Keratinocyte (primary cell): ENCODE results near the gene OR51I2. TPM values are rescaled to one million over a fixed set of nuclear protein-coding genes. Genes with fewer than 3 reads are reported as not detected.

Experiments used
- DNase-seq: peaks from one replicate; pipeline ENCODE4 v3.0.0-alpha.2; 2011; ENCODE audit warnings: low read depth, missing footprints, low spot score
- FAIRE-seq: peaks from 2 replicates; lab custom pipeline; 2011; peaks lifted over from hg19 to GRCh38; lab: Jason Lieb, UNC
- H2AFZ ChIP-seq: 2 replicates; pipeline ENCODE4 v1.6.0; 2012; ENCODE audit warnings: low read length, control low read depth, inconsistent platforms; ENCODE audit not compliant: control insufficient read depth
- H3K27ac ChIP-seq: 2 replicates; pipeline ENCODE4 v1.5.1; 2011; ENCODE audit warnings: low read length; ENCODE audit not compliant: control insufficient read depth, insufficient read depth
- H3K27me3 ChIP-seq: 3 replicates; pipeline ENCODE4 v1.6.0; 2011; ENCODE audit warnings: low read length; ENCODE audit not compliant: control insufficient read depth, insufficient read depth; ENCODE audit errors: extremely low read depth
- H3K36me3 ChIP-seq, 2 experiments: 2 replicates in 1 of 2; 3 replicates in 1 of 2; pipeline ENCODE4 v1.5.1; 2011; ENCODE audit warnings: low read length in 2 of 2, mild to moderate bottlenecking in 1 of 2; ENCODE audit not compliant: control insufficient read depth in 2 of 2, insufficient read depth in 2 of 2; ENCODE audit errors: extremely low read depth in 1 of 2
- H3K4me1 ChIP-seq: 3 replicates; pipeline ENCODE4 v1.5.1; 2011; ENCODE audit warnings: low read length; ENCODE audit not compliant: control insufficient read depth, insufficient read depth; ENCODE audit errors: extremely low read depth
- H3K4me2 ChIP-seq: 3 replicates; pipeline ENCODE4 v1.6.0; 2011; ENCODE audit warnings: low read depth, low read length; ENCODE audit not compliant: control insufficient read depth, insufficient read depth; ENCODE audit errors: extremely low read depth
- H3K4me3 ChIP-seq, 3 experiments: fragments of 200-600 bp in 1 of 3; sonication (generic) in 1 of 3; 2 replicates in 2 of 3; 3 replicates in 1 of 3; pipeline ENCODE4 v1.5.1; 2011 to 2016; ENCODE audit warnings: low read length in 3 of 3, mild to moderate bottlenecking in 3 of 3, control low read depth in 2 of 3, inconsistent platforms in 1 of 3, low read depth in 1 of 3, mixed read lengths in 1 of 3, mixed run types in 1 of 3, moderate library complexity in 1 of 3; ENCODE audit not compliant: control insufficient read depth in 2 of 3, insufficient read depth in 2 of 3; ENCODE audit errors: extremely low read depth in 1 of 3
- H3K79me2 ChIP-seq: 2 replicates; pipeline ENCODE4 v1.6.0; 2012; ENCODE audit warnings: low read length; ENCODE audit not compliant: control insufficient read depth, insufficient read depth
- H3K9ac ChIP-seq: 3 replicates; pipeline ENCODE4 v1.6.0; 2011; ENCODE audit warnings: low read length; ENCODE audit not compliant: control insufficient read depth, insufficient read depth; ENCODE audit errors: extremely low read depth
- H3K9me1 ChIP-seq: 3 replicates; pipeline ENCODE4 v1.6.0; 2011; ENCODE audit warnings: low read length; ENCODE audit not compliant: control insufficient read depth, insufficient read depth; ENCODE audit errors: extremely low read depth
- H3K9me3 ChIP-seq: 2 replicates; pipeline ENCODE4 v1.5.1; 2012; ENCODE audit warnings: low read depth, low read length; ENCODE audit not compliant: control insufficient read depth
- H4K20me1 ChIP-seq: 3 replicates; pipeline ENCODE4 v1.6.0; 2011; ENCODE audit warnings: low read length; ENCODE audit not compliant: control insufficient read depth, insufficient read depth; ENCODE audit errors: extremely low read depth
- CTCF ChIP-seq, 3 experiments: IDR thresholded peaks in 1 of 3; conservative IDR thresholded peaks in 1 of 3; optimal IDR thresholded peaks in 1 of 3; 2 replicates in 2 of 3; 3 replicates in 1 of 3; pipeline versions ENCODE3 to v1.5.1; 2011; ENCODE audit warnings: low read length in 3 of 3, mild to moderate bottlenecking in 3 of 3, moderate library complexity in 2 of 3, control low read depth in 1 of 3, inconsistent platforms in 1 of 3; ENCODE audit not compliant: insufficient read depth in 2 of 3; ENCODE audit errors: extremely low read depth in 1 of 3
- EZH2 ChIP-seq: IDR thresholded peaks from one replicate; pipeline ENCODE4 v1.6.1; 2012; ENCODE audit warnings: inconsistent platforms, mild to moderate bottlenecking, low read length, moderate library complexity
- dilution Hi-C: fragments of 300-500 bp; cut with MboI; formaldehyde crosslinking; loops from one replicate; pipeline ENCODE4 v1.7.0; 2020; ENCODE audit warnings: low sequenced_read_pairs; ENCODE audit not compliant: extremely low pct_ligation_motif_present
- polyA plus RNA-seq, 5 experiments: library from polyadenylated mRNA; depleted of rRNA in 3 of 5; stranded (reverse) in 3 of 5; stranded (forward) in 1 of 5; unstranded in 1 of 5; fragments of >200 nt; gene quantifications; 1 replicate in 1 of 5; 2 replicates in 3 of 5; 3 replicates in 1 of 5; pipeline versions ENCODE4 v1.2.1 to v1.2.3, GENCODE V29; 2011 to 2012; ENCODE audit warnings: missing spikeins in 2 of 5, low read depth in 1 of 5, low replicate concordance in 1 of 5

The OR51I2 gene
- polyA plus RNA-seq, 1 donor (not counting 4 experiments of a cell fraction or from before 2014, with no cell fraction given), result not detected

DNA sequence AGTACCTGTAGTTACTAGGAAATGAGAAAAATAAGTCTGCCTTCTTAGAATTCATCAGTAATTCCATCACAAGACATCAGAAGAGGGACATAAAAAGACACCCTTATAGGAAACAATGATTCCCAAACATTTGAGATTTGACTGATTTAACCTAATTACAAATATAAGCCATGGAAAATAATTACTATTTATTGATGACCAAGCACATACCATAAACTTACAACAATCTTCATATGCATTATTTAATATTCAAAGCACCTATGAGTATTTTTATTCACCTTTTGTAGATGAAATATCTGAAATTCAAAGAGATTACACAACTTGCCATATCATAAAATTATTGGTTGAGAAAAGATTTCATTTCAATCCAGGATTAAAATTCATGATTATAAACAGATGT is 24.8 kb downstream of the OR51I2 start:
- no peak overlapping the region for H2AFZ ChIP-seq
- FAIRE-seq, result no peak
- H3K9ac ChIP-seq, result no peak overlapping the region
- TF ChIP-seq EZH2 (no peak), CTCF (optimal IDR thresholded peaks at IDR 0.05 in 1 of 3, IDR thresholded peaks at IDR 0.05 in 1 of 3, conservative IDR thresholded peaks at IDR 0.05 in 1 of 3; ENCODE audit: extremely low read depth in 1 of 3, insufficient read depth in 2 of 3, low read length in 3 of 3) (no peak)
- no peaks in the 10 kb centered on the region for H3K9me1 ChIP-seq
- no peak for DNase-seq
- no peaks in the 10 kb centered on the region for H4K20me1 ChIP-seq
- H3K36me3 ChIP-seq, result no peaks in the 10 kb centered on the region
- H3K27ac ChIP-seq, result no peak overlapping the region
- no peaks in the 10 kb centered on the region for H3K9me3 ChIP-seq
- no peaks in the 10 kb centered on the region for H3K79me2 ChIP-seq
- no peaks in the 10 kb centered on the region for H3K4me1 ChIP-seq
- H3K27me3 ChIP-seq, result no peaks in the 10 kb centered on the region
- no peak overlapping the region for H3K4me3 ChIP-seq
- dilution Hi-C loops, result no loop called here
- H3K4me2 ChIP-seq, result no peak overlapping the region

DNA sequence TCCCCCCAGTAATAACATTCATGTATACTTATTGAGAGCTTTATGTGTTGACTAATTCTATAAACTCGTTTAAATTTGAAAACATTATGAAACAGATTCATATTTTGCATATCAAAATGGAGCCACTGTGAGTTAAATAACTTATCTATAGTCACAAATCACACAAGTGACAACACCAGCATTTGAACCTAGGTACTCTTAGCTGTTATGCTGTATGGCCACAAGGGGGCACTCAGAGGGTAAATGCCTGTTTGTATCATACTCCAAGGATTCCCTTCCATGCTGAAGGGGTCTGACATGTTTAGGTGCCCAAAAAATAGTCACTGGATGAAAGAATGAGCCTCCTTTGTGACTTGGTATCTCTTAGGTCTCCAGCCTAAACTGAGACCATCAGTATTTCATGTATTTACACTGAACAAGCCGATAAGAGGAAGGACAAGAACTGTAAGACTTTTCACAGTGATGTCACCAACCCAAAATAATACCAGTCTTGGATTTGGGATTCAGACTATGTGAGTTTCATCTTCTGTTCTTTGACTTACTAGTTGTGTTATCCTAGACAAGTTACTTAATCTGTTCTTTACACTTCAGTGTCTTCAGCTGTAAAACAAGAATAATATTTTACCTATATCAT is 27.2 kb downstream of the OR51I2 start:
- H3K27me3 ChIP-seq, result no peaks in the 10 kb centered on the region
- TF ChIP-seq EZH2 (no peak), CTCF (optimal IDR thresholded peaks at IDR 0.05 in 1 of 3, IDR thresholded peaks at IDR 0.05 in 1 of 3, conservative IDR thresholded peaks at IDR 0.05 in 1 of 3; ENCODE audit: extremely low read depth in 1 of 3, insufficient read depth in 2 of 3, low read length in 3 of 3) (peak; percentile 75 to 80 (median 80))
- no peak overlapping the region for H2AFZ ChIP-seq
- no peaks in the 10 kb centered on the region for H3K36me3 ChIP-seq
- FAIRE-seq (no peak), DNase-seq (peak; percentile 13)
- H3K9ac ChIP-seq, result no peak overlapping the region
- no peaks in the 10 kb centered on the region for H4K20me1 ChIP-seq
- H3K4me3 ChIP-seq, result no peak overlapping the region
- H3K4me1 ChIP-seq, result no peaks in the 10 kb centered on the region
- no peaks in the 10 kb centered on the region for H3K9me3 ChIP-seq
- dilution Hi-C loops, result no loop called here
- no peaks in the 10 kb centered on the region for H3K9me1 ChIP-seq
- no peak overlapping the region for H3K4me2 ChIP-seq
- H3K79me2 ChIP-seq, result no peaks in the 10 kb centered on the region
- H3K27ac ChIP-seq, result no peak overlapping the region
